Measurements from ENCODE around the gene SLC1A1.

GRCh38 chr9:4622016-4622415, 131.7 kb downstream of the SLC1A1 start:
- TF ChIP-seq NR2F1 (CRISPR knock-in tag; IDR thresholded peaks at IDR 0.05) (no peak), POLR2AphosphoS5 (IDR thresholded peaks at IDR 0.05; ENCODE audit: low read depth, low read length) (no peak), POLR2A (IDR thresholded peaks at IDR 0.05; ENCODE audit: insufficient read depth in 1 of 2, low read depth in 2 of 2, low read length in 2 of 2) (no peak), CTCF (CRISPR knock-in tag; IDR thresholded peaks at IDR 0.05) (no peak), PHF8 (CRISPR knock-in tag; IDR thresholded peaks at IDR 0.05) (no peak)
